HG03060 (cell line): Measurements from ENCODE around the gene GALNT1.

ENCODE experiments used
- ATAC-seq: cut with Tn5 transposase; IDR thresholded peaks from one replicate; pipeline ENCODE4 v1.9.1; 2021; ENCODE audit warnings: low read depth, moderate number of reproducible peaks; ENCODE audit not compliant: unreplicated experiment

Gene GALNT1

DNA sequence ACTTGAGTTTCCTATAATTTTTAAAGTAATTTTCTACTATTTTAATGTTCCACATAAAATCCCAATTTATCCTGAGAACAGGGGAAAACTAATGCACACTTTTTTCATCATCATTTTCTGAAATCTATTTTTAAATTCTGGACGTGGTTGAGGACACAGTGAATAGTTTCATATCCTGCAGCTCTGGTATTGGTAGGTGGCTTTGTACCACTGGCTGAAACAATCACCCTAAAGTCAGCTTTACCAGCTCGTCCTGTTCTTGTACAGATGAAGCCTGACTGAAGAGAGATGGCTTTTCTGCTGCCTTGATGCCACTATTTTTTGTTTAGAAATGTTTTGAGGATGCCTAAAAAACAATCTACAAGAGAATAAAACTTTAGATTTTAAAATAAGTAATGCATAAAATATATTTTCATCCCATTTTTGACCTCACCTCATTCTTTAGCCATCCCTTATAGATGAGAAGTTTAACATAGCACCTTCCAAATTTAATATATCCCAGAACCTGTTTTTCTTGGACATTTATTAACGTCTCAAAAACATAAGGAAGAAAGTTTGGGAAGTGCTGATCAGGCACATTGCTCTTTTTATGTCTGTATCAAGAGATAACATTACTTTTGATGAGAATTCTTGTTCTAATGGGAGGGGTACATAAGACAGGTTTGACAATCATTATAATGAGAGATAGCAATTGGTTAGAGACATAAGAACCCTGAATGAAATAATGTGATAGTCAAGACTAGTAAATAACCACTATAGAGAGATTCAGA lies 80.9 kb downstream of the GALNT1 start:
- no peak for ATAC-seq

DNA sequence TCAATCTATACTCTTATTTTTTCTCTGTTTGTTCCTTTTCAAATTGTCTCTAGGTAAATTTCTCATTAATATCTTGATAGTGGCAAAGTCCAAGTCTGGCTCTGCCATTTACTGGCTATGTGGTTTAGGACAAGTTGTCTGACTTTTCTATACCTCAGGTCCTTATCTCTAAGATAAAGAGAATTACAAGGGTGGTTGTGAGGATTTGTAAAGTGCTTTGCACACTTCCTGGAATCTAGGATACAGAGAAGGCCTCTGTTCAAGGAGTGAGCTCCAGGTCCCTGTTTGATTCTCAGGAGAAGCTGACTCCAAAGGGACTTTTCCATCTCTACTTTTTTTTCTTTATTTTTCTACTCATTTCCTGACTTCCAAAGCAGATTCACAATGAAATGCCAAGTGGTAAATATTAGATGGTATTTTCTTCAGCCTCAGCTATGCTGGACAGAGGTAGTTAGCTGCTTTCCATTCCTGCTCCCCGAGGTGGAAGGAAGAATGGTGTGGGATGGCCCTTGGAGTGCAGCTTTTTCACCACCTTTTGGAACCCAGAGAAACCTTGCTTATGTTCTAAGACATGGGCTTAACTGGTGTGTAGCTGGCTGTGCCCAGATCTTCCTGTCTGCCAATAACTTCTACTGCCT lies 90.5 kb downstream of the GALNT1 start:
- ATAC-seq: no peak

DNA sequence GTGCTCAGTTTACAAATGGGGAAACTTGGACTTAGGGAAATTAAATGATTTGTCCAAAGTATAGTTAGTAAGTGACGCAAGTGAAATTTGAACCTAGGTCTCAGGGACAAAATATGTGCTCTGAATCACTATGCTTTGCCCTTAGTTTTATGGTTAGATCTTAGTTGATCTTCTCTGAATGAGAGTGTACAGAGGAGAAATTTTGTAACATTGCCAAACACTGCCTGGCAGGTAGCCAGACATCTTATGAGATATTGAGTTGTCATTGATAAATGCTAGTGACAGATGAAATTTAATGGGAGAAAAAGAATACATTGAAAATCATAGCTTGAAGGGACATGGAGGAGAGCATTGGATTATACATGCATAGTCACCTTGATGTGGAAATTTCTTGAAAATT lies 91.4 kb downstream of the GALNT1 start:
- ATAC-seq: no peak

DNA sequence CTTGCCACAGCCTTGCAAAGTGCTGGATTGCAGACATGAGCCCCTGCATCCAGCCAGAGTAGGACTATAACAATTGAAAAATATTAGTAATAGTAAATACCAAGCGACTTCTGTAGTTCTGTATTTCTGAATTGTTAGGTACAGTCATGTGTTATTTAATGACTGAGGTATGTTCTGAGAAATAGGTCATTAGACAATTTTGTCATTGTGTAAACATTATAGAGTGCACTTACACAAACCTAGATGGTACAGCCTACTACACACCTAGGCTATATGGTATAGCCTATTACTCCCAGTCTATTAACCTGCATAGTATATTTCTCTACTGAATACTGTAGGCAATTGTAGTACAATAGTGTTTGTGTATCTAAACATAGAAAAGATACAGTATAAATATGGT lies 92.1 kb downstream of the GALNT1 start:
- no peak for ATAC-seq

DNA sequence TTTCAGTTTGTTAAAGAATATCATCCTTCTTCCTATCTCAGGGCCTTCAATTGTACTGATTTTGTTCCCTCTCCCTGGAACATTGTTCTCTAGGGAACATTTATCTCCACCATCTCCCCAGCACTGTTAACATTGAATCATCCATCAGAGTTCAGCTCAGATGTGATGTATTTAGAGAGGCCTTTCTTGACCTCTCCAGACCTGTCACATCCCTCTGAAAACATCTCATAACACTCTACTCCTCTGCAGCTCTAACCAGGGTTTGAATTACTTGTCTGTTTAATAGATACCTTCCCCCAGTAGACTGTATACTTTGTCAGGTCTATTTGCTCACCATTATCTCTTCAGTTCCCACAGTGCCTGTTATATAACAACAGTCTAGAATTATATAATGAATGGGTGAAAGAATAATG lies 98.6 kb downstream of the GALNT1 start:
- no peak for ATAC-seq

DNA sequence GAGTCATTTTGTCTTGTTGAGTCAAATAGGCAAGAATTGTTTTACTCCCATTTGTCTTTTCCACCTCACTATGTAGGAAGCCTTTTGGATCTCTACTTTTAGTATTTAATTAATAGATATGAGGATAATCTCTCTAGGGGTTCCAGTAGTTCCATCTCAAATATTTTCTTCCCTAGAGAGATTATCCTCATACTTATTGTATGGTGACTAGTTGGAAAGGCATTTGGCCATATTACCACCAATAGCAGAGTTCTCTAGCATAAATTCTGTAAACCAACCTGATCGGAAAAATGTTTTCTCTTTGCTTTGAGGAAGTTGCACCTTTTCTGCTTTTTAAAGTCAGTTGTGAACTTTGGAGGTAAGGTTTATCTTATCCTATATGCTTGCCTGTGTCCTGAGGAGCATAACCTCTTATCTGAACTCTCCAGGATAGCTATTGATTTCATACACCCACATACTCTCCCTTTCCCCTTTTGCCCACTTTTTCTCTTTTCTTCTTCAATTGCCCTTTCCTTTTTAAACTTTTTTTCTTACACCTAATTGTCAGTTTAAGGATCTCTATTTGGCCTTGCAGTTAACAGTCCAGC lies 100.8 kb downstream of the GALNT1 start:
- no peak for ATAC-seq

DNA sequence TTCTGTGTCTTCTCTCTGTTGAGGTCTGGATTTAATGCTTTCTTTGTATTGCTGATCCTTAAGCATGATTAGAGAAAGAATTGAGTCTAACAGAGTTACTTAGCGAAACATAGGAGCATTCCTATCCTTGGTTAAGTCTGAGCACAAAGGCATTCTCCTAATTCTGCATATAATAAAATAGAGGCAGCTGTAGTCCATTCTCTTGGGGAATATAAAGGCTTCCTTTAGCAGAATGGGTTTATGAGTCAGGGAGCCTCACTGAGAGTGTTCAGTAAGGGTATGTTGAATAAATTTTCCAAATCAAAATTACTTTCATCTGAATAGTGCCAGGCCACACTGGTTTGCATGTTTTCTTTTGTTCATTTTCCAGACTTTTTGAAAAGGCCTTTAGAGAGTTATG lies 101.5 kb downstream of the GALNT1 start:
- ATAC-seq: no peak

DNA sequence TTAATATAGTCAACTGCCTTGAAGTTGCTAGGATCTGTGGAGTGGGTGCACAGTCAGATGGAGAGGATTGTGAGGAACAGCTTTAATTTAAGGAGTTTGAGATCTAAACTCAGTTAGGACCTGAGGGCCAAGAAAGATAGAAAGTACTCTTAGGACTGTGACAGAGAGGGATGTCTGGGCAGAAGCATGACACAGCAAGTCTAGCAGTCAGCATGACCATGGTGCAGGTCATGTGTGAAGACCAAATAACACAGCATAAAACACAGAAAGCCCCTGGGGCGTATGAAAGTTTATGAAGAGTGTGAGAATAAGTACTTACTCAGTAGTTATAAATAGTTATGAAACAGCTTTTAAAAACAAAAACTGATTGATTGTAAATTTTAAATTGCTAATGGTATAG lies 107.2 kb downstream of the GALNT1 start:
- peak; percentile 57 for ATAC-seq

DNA sequence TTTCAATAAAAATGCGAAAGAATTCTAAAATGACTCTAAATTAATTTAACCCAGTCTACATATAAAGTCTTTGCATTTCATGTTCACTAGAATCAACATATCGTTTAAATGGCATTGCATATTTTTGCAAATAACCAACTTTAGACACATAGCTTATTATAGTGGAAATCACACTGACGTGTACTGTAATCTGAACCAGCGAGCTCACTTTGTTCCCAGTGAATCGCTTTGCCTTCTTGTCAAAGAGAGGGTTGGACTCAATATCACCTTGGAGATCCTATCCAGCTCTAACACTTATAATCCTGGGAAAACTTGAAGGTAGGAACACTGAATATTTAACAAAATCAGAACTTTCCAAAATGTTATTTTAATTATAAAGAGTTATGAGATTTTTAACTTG lies 108.2 kb downstream of the GALNT1 start:
- no peak for ATAC-seq

DNA sequence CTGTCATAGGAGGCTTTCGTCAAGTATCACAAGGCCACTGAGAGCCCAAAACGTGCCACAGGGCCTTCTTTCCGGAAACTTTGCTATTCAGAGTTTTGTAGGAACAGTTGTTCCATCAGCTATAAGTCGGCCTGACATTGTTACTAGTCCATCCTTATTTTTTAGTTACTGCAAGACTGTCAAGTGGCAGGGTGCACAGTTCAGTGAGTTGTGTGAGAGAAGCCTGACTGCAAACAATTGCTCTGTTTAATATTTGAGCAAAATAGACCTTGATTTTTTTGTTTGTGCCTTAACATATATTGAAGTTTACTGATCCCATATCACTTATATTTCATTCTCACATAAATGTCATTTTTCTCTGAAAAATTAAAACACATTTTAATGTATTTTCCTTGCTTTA lies 110.1 kb downstream of the GALNT1 start:
- ATAC-seq: no peak

DNA sequence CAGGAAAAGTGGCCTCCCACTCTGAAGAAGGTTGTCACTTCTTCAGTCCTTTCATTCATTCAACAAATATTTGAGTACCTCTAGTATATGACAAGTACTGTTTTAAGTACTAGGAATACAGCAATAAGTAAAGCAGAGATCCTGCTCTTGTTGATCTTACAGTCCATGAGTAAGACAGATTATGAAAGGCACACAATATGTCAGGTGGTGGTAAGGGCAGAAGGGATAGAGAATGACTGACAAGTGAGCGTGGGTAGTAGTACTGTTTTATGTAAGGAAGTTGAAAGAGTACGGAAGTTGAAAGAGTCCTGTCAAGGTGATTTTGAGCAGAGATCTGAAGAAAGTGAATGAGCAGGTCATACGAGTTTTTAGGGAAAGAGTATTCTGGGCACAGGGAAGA lies 111.3 kb downstream of the GALNT1 start:
- ATAC-seq: no peak

DNA sequence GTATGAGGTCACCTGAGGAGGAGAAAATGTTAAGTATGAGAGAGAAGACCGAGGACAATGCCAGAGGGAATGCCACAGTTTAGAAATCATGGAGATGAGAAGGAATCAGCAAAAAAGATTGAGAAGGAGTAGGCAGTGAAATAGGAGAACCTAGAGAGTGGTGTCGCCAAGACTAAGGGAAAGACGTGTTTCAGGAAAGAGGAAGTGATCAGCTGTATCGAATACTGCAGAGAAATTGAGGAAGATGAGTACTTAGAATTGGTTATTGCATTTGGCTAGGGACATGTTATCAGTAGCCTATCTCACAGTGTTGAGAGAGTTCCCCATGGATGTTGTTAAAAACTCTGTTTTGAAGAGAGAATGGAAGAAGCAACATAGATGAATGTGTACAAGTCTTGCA lies 112.3 kb downstream of the GALNT1 start:
- no peak for ATAC-seq

DNA sequence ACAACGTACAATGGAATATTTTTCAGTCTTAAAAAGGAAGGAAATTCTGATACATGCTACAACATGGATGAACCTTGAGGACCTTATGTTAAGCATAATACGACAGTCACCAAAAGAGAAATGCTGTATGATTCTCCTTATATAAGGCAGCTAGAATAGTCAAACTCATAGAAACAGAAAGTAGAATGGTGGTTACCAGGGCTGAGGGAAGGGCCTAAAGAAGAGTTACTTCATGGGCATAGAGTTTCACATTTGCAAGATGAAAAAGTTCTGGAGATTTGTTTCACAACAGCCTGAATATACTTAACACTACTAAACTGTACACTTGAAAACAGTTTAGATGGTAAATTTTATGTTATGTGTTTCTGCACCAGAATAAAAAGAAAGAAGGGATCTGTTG lies 113.3 kb downstream of the GALNT1 start:
- no peak for ATAC-seq

DNA sequence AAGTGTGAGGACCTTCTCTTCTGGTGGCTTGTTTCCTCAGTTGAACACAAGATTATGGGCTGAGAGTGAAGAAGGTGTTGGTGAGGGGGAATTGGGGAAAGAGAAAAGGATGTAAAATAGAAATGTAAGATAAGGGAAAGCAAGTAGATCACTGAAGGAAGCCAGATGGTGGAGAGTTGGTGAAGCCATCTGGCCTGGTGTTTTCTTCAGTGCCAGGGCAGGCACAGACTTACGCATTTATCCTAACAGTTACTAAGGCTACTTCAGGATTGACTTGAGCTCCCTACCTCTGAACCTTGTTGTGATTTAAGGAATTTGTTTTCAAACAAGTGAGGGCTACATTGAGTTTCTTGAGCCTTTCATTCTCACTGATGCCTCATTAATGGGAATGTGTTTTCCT lies 113.8 kb downstream of the GALNT1 start:
- ATAC-seq: no peak

DNA sequence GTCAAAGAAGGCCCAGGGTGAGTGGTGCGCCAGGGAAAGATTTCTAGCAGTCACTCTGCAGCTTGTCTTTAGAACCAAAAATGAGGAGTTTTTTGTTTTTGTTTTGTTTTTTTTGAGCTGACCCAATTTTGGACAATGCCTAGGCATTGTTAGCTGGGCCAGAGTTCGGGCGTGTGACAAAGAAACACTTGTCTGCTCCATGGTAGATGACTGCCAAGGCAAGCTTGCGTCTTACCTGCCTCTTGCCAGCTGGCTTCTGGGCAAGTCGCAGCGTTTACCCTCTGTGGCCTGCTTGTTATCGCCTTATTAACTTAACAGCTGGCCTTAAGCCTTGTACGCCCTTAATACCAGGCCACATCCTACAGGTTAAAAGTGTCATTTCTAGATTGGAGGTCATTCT lies 114.3 kb downstream of the GALNT1 start:
- ATAC-seq: no peak

DNA sequence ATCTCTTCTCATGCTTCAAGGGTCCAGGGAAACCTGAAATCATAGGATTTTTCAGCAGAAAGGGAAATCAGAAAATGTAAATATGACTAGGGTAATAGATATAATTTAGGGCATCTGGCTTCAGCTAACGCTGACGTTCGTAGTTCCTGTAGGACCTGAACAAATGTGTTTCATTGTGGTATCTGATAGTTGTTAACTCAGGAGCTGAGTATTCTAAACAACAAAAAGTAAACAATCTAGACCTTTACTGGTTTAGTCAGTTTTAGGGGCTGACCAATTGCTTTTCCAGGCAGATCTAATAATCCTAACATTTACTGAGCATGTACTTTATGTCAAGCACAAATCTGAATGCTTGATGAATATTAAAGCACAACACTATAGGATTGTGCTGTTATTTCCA lies 114.8 kb downstream of the GALNT1 start:
- ATAC-seq: no peak

DNA sequence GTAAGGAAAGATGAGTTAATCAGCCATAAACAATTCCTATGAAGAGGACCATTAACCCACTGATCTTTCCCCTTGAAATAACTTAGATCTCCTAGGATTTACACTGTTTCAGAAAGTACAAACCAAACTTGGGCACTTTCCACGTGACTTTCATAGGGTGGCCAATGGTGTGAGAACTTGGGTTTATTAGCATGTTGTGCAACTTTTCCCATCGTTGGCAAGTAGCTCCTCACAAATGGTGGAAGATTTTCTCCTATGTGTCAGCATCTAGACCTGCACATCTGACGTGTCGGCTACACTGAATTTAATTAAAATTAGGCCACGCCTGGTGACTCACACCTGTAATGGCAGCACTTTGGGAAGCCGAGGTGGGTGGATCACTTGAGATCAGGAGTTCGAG lies 116.3 kb downstream of the GALNT1 start:
- ATAC-seq: no peak

DNA sequence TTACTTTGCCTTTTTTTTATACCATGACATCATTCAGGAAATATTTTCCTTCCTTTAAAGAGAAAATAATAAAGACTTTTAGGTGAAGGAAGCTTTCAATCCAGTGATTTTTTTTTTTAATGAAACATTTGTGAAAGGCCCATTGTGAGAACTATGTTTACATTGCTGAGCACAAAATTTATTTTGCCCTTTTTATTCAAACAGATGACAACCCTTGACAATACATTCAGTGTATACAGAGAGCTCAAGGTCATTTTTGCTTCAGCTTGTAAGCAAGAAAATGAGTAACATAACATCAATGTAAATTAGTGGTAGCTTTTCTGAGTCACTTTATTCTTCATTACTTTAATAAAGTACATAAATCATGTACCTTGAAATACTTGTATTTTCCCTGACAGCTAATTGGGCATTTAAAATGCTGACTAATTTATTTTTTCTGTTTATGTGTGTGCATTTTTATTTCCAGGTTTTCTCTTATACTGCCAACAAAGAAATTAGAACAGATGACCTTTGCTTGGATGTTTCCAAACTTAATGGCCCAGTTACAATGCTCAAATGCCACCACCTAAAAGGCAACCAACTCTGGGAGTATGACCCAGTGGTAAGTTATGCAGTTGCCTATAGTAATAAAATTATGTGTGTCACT lies 121.6 kb downstream of the GALNT1 start:
- ATAC-seq: no peak

DNA sequence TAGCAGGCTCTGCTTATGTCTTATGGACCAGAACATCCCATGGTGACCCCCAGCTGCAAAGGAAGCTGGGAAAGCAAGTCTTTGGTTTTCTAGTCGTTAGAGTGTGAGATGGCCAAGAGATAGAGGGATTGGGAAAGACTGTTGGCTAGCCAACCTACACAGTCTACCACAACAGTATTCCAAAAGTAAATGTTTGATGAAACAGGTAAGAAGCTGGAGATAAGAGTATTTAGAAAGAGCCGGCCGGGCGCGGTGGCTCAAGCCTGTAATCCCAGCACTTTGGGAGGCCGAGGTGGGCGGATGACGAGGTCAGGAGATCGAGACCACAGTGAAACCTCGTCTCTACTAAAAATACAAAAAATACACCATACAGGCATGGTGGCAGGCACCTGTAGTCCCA lies 124.4 kb downstream of the GALNT1 start:
- ATAC-seq: no peak

DNA sequence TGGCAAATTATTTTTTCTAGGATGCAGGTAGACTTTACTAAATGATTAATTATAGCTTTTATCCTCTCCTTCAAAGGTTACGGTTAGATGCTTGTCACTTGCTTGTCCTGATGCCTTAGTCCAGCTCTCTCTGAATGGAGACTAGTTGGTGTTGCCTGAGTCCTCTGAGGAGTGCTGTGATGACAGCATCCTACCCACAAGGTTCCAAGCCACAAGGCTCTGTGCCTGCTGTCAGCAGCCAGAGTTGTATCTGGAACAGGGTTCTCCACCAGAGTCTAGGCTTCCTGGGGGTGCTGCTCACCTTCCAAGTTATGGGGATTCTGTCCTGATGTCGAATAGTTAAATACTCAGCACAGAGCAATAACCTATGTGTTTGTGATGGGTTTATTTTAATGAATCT lies 125.7 kb downstream of the GALNT1 start:
- ATAC-seq: no peak

DNA sequence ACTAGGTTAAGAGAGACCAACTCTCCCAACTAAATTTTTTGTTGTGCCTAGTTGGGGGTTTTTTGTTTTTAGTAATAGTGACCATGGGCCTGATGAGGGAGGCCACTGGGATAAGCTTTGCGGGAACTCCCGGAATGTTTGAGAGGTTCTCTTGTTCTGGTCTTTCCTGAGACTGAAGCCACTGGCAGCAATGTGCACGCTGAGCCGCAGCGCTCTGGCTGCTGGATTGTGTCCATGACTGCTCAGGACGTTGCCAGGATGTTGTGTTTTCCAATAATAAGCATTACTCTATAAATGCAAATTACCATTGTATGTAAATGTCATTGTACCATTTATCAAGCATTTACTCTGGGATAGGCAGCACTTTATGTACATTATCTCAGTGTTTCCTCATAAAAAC lies 126.1 kb downstream of the GALNT1 start:
- ATAC-seq: no peak

DNA sequence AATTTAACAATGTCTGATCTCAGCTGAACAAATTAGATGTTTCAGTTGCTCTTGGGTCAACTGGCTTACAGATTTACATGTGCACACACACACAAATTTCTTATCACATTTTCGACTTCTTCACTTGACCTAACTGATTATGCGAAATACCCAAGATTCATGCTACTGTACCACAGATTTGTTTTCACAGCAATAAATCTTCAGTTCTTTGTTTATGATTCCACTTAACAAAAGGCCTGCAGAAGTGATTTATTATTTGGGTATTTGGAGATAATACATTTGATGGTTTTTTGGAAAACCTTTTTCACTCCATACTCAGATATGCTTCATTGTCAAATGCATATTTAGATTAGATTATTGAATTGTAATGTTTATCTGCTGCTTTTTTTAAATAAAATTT lies 129.0 kb downstream of the GALNT1 start:
- ATAC-seq: no peak
